ENCODE data around the gene AURKA.

DNA sequence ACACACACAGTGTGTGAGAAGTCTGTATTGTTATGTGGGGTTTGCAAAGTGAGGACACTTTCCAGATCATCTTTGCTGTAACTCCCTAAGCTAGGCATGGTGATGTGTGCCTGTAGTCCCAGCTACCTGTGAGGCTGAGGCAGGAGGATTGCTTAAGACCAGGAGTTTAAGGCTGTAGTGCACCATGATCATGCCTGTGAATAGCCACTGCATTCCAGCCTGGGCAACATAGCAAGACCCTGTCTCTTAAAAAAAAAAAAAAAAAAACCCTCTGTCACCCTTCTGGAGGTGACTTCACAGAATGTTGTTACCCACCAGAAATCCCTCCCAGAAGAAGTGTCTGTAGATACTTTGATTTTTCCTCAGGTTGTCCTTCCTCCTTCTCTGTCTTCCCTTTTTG lies 34.9 kb upstream of the AURKA start:
- TF ChIP-seq, protein P1, sequence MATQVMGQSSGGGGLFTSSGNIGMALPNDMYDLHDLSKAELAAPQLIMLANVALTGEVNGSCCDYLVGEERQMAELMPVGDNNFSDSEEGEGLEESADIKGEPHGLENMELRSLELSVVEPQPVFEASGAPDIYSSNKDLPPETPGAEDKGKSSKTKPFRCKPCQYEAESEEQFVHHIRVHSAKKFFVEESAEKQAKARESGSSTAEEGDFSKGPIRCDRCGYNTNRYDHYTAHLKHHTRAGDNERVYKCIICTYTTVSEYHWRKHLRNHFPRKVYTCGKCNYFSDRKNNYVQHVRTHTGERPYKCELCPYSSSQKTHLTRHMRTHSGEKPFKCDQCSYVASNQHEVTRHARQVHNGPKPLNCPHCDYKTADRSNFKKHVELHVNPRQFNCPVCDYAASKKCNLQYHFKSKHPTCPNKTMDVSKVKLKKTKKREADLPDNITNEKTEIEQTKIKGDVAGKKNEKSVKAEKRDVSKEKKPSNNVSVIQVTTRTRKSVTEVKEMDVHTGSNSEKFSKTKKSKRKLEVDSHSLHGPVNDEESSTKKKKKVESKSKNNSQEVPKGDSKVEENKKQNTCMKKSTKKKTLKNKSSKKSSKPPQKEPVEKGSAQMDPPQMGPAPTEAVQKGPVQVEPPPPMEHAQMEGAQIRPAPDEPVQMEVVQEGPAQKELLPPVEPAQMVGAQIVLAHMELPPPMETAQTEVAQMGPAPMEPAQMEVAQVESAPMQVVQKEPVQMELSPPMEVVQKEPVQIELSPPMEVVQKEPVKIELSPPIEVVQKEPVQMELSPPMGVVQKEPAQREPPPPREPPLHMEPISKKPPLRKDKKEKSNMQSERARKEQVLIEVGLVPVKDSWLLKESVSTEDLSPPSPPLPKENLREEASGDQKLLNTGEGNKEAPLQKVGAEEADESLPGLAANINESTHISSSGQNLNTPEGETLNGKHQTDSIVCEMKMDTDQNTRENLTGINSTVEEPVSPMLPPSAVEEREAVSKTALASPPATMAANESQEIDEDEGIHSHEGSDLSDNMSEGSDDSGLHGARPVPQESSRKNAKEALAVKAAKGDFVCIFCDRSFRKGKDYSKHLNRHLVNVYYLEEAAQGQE (IDR thresholded peaks at IDR 0.05; ENCODE audit: insufficient read depth in 1 of 2, low read depth in 2 of 2, low read length in 1 of 2), result no peak
- TF ChIP-seq, protein P2, sequence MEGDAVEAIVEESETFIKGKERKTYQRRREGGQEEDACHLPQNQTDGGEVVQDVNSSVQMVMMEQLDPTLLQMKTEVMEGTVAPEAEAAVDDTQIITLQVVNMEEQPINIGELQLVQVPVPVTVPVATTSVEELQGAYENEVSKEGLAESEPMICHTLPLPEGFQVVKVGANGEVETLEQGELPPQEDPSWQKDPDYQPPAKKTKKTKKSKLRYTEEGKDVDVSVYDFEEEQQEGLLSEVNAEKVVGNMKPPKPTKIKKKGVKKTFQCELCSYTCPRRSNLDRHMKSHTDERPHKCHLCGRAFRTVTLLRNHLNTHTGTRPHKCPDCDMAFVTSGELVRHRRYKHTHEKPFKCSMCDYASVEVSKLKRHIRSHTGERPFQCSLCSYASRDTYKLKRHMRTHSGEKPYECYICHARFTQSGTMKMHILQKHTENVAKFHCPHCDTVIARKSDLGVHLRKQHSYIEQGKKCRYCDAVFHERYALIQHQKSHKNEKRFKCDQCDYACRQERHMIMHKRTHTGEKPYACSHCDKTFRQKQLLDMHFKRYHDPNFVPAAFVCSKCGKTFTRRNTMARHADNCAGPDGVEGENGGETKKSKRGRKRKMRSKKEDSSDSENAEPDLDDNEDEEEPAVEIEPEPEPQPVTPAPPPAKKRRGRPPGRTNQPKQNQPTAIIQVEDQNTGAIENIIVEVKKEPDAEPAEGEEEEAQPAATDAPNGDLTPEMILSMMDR (IDR thresholded peaks at IDR 0.05), result no peak
- no peak for TF ChIP-seq POLR2AphosphoS5 (IDR thresholded peaks at IDR 0.05; ENCODE audit: low read depth, low read length)

Data from Panc1 (cell line).